Activated CD4-positive, CD25-positive, alpha-beta regulatory T cell treated with anti-CD3 and anti-CD28 coated beads, Interleukin-2, amount 50 U/mL, for 24 hours (primary cell): ENCODE measurements around the gene SPTB.
"Not testable (repeated sequence)": the region's sequence is repeated elsewhere in the genome, so short reads cannot be mapped to it uniquely, and the experiment has no call there.

ENCODE experiments used
- ATAC-seq, 2 donors: fragments of 150-1000 bp; cut with Tn5 transposase; one replicate each; pipeline ENCODE4 v1.10.0; 2021; ENCODE audit warnings: mild to moderate bottlenecking in 1 of 2, moderate library complexity in 1 of 2

SPTB gene

GRCh38 chr14:64815257-64815656, 64.5 kb downstream of the SPTB start:
- ATAC-seq, result no peak

- no peak for ATAC-seq
Observed at GRCh38 chr14:64812412-64812811, 67.3 kb downstream of the SPTB start.

- no peak for ATAC-seq
Observed at GRCh38 chr14:64811676-64812075, 68.0 kb downstream of the SPTB start.

- no peak for ATAC-seq
Observed at GRCh38 chr14:64808449-64808848, 71.3 kb downstream of the SPTB start.

GRCh38 chr14:64807551-64807950, 72.2 kb downstream of the SPTB start:
- ATAC-seq, result no peak

GRCh38 chr14:64806862-64807495, 72.7 kb downstream of the SPTB start:
- no peak for ATAC-seq

GRCh38 chr14:64806202-64806861, 73.4 kb downstream of the SPTB start:
- no peak for ATAC-seq

GRCh38 chr14:64805646-64806045, 74.1 kb downstream of the SPTB start:
- ATAC-seq, result not testable (repeated sequence)

GRCh38 chr14:64804754-64805260, 74.9 kb downstream of the SPTB start:
- no peak for ATAC-seq

GRCh38 chr14:64801800-64802199, 77.9 kb downstream of the SPTB start:
- no peak for ATAC-seq

- no peak for ATAC-seq
Observed at GRCh38 chr14:64801046-64801445, 78.7 kb downstream of the SPTB start.

- ATAC-seq, result peak in 1 of 2 donors; percentile 21
Observed at GRCh38 chr14:64800000-64800399, 79.7 kb downstream of the SPTB start.

- no peak for ATAC-seq
Observed at GRCh38 chr14:64799555-64799954, 80.2 kb downstream of the SPTB start.

GRCh38 chr14:64796369-64796768, 83.3 kb downstream of the SPTB start:
- ATAC-seq, result no peak

- no peak for ATAC-seq
Observed at GRCh38 chr14:64795921-64796320, 83.8 kb downstream of the SPTB start.

- ATAC-seq, result no peak
Observed at GRCh38 chr14:64795211-64795610, 84.5 kb downstream of the SPTB start.

- ATAC-seq, result no peak
Observed at GRCh38 chr14:64792871-64793560, 86.7 kb downstream of the SPTB start.

GRCh38 chr14:64792231-64792630, 87.5 kb downstream of the SPTB start:
- no peak for ATAC-seq

- ATAC-seq, result no peak
Observed at GRCh38 chr14:64790478-64790877, 89.2 kb downstream of the SPTB start.

GRCh38 chr14:64789696-64790095, 90.0 kb downstream of the SPTB start:
- no peak for ATAC-seq

- no peak for ATAC-seq
Observed at GRCh38 chr14:64788706-64789105, 91.0 kb downstream of the SPTB start.

GRCh38 chr14:64787619-64788018, 92.1 kb downstream of the SPTB start:
- ATAC-seq, result no peak

GRCh38 chr14:64786296-64787149, 93.2 kb downstream of the SPTB start:
- ATAC-seq, result no peak
